NCI-H2196 (cell line): ENCODE measurements around the gene GSN.

Experiments used
- DNase-seq: peaks from one replicate; lab custom pipeline; 2025; ENCODE audit not compliant: unreplicated experiment; lab: John Stamatoyannopoulos, UW

The GSN gene

DNA sequence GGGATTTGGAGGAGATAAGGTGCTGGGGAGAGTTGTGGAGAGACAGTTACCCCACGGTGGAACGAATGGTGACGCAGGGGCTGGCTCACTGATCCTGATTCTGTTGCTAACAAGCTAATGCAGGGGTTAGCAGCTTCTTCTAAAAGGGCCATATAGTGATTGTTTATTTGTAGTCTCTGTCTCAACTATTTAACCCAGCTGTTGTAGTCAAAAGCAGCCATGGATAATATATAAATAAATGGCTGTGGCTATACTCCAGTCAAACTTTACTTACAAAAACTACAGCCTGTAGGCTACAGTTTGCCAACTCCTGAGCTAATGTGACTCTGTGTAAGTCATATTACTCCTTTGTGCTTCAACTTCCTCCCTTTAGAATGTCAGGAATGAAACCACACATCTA is 80.3 kb downstream of the GSN start:
- DNase-seq, result no peak

DNA sequence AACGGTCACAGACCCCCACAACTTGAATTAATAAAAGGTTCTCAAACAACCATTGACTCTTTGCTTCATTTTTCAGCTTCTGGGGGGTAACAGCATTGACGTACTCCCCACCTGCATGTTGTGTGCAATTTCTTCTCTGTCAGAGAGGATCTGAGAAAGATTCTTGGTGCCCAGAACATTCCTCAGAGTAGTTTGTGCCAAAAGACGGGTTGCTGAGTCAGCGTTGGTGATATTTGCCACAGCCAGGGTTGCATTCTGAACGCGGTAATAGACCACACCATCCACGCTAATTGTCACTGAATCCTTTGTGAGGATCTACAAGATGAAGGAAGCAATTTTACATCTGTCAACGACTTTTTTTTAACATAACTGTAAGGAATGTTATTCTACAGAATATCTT is 81.0 kb downstream of the GSN start:
- DNase-seq, result no peak

- DNase-seq, result no peak
Measured at GRCh38 chr9:121350036-121350435, 82.1 kb downstream of the GSN start.

DNA sequence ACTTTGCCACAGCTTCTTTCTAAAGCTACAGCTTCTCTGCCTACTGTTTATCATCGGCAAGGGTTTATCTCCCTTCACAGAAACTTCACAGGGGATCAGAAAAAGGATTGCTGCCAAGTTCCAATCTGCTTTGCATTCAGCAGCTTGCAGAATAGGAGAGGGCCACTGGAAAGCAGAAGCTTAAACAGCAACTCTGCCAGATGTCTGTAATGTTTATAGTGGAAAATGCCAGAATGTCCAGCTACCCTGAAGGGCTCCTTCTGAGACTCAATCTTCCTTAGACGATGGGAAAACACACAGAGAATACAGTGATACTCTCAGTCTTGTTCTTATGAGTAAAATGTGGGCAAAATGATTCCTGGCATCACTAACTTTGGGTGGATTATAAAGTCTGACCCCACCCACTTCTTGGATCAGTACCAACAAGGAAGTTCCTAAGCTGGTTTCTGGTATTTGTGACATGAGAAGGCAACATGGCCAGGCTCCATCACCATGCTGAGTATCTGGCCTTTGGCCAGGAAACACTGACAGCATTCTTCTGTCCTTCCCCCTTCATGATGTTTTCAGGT is 83.1 kb downstream of the GSN start:
- peak; percentile 87 for DNase-seq

DNA sequence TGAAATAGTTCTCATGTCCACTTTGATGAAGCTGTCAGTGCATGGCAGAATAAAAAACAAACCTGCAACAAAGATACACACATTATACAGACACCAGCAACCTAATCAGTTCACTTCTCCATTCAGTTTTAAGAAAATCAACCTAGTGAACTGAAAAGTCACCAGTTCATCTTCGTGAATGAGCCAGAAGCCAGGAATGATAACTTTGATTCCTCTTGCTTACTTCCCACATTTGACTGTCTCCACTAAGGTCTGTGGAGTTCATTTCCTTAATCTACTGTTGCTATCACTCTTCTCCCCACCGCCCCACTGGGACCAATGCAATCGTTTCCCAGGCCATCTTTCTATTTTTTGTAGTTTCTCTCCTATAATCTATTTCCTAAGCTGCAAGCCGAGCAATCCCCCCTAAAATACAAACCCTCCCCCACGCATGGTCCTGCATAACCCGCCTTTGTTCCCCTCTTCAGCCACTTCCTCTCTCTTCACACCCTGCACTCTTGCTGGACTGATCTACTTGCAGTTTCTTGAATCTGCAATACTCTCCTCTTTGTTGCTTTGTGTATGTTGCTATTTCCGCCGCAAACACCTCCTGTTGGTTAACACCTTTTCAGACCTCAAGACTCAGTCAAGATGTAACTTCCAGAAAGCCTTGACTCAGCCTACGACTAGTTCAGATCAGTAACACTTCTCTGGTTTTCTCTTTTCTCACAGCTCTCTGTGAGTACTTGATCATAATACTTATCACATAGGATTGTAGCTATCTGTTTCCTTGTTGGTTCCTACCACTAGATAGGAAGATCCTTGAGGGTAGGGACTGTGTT is 85.5 kb downstream of the GSN start:
- DNase-seq, result no peak

DNA sequence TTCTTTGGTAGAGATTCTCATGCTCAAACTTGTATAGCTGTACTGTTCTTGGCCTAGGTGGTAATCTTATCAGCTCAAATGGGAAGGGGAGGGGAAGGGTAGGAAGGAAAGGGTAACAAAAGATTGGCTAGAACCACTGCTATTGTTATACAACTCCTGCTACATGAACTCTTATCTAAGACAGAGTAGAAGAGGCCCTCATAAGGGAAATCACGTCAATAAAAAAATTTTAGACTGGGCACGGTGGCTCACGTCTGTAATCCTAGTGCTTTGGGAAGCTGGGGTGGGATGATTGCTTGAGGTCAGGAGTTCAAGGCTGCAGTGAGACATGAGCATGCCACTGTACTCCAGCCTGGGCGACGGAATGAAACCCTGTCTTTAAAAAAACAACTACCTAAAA is 86.2 kb downstream of the GSN start:
- no peak for DNase-seq

DNA sequence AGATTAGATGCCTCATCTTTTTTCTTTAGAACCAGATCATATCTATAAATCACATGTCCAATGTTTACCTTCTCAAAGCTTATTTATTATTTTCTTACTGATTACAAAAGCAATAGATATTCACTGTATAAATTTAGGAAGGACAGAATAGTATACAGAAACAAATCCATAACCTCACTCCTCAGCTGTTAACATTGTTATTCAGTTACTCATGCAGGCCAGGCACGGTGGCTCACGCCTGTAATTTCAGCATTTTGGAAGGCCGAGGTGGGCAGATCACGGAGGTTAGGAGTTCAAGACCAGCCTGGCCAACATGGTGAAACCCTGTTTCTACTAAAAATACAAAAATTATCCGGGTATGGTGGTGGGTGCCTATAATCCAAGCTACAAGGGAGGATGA is 86.8 kb downstream of the GSN start:
- DNase-seq, result no peak

GRCh38 chr9:121357011-121357410 is 89.0 kb downstream of the GSN start:
- no peak for DNase-seq

DNA sequence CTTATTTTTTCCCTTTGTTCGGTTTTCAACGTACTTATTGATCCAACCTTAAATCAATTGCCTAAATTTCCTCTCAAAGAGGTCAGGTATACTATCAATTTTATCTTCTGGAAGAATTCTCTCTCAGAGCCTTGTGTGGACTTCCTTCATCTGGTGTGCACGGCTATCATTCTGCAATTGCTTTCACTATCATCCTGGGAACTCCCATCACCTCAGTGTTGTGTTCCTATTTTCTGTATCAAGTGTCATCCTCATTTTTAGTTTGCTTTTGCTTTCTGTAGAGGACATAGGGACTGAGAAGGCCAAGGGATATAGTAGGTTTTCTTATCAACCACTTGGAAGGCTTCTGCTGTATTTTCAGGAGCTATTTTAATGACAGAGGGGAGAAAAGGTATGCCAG is 90.8 kb downstream of the GSN start:
- no peak for DNase-seq

- no peak for DNase-seq
Measured at GRCh38 chr9:121359351-121360294, 91.7 kb downstream of the GSN start.

DNA sequence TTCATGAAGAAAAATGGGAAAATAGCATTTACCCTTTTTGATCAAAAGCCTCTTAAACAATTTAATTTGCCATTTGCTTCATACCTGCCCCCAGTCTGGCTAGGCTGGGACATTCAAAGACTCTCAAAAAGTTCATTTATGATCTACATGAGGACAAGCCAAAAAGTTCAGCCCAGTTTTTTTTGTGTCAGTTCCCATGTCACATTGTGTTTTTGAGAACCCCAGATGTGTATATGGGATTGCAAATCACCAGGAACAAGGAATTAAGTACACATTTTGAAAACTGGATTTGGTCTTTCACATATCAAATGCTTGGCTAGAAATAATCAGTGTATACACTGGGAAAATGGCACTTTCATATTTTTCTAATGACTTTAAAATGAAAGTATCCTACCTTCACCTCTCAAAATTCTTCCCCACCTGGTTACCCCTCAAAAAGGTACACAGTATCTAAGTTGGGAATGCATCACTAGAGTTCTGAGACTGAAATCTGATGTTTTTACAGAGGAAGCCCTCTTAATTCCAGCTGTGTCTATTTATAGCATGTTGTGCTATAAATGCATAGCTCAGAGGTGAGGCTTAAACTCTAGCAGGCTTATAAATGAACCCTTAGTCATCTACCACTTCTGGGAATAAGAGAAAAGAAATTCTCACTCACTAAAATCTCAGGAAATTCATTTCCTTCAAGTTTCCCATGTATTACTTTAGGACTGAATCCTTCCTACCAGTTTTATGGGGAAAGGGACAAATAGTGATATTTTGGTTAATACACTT is 92.8 kb downstream of the GSN start:
- DNase-seq, result no peak

- no peak for DNase-seq
Measured at GRCh38 chr9:121362813-121363621, 95.1 kb downstream of the GSN start.

DNA sequence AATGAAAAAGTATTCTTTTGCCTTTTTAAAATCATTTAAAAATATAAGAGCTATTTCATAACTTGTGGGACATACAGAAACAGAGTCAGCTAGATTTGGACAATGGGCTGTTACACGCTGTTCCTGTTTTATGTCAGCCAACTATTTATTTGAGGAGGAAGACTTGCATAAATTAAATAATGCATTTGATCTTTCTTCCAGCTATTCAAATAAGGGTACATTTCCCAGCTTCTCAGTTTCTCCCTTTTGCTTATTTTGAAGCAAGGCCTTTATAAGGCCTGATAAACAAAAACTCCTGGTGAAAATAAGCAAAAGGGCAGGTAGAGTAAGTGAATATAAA is 95.6 kb downstream of the GSN start:
- no peak for DNase-seq

- no peak for DNase-seq
Measured at GRCh38 chr9:121364077-121364476, 96.1 kb downstream of the GSN start.

DNA sequence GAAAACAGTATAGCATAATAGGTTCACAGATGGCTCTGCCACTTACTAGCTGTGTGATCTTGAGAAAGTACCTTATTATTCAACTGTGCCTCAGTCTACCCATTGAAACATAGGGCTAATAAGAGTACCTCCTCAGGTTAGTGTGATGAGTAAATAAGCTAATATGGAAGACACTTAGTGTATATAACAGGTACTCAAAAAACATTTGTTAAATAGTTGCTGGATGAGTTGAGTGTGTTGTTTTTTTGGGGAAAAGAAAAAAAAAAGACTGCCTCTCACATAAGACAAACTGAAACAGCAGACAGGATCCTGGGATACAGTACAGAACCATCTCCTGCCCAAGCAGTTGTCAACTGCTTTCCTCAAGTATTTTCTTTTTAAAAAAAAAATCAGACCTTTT is 96.9 kb downstream of the GSN start:
- DNase-seq, result no peak

GRCh38 chr9:121365564-121365963 is 97.6 kb downstream of the GSN start:
- DNase-seq, result no peak

DNA sequence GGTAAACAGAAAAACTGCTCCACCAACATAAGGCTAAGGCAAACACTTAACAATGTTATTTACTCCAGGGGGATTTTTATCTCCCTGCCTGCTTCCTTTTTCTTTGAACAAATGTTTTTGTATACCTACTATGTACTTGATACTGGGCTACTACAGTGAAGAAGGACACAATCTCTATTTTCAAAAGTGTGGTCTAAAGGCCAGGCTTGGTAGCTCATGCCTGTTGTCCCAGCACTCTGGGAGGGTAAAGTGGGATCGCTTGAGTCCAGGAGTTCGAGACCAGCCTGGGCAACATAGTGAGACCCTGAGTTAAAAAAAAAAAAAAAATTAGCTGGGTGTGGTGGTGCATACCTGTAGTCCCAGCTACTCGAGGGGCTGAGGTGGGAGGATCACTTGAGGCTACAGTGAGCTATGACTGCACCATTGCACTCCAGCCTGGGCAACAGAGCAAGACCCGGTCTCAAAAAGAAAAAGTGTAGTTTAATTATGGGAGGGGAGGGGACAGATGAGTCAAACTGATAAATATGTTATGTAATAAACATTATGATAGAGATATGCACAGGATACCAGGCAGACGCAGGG is 98.7 kb downstream of the GSN start:
- DNase-seq, result no peak

GRCh38 chr9:121367306-121368137 is 99.6 kb downstream of the GSN start:
- no peak for DNase-seq

- no peak for DNase-seq
Measured at GRCh38 chr9:121368138-121368522, 100.2 kb downstream of the GSN start.
